DMS114 treated with DMSO at 0.1 percent for 48 hours (cell line): ENCODE data around the gene PCDH17.

Experiments used
- DNase-seq: peaks from one replicate; lab custom pipeline; 2025; ENCODE audit not compliant: unreplicated experiment; lab: John Stamatoyannopoulos, UW

Gene PCDH17, protein sequence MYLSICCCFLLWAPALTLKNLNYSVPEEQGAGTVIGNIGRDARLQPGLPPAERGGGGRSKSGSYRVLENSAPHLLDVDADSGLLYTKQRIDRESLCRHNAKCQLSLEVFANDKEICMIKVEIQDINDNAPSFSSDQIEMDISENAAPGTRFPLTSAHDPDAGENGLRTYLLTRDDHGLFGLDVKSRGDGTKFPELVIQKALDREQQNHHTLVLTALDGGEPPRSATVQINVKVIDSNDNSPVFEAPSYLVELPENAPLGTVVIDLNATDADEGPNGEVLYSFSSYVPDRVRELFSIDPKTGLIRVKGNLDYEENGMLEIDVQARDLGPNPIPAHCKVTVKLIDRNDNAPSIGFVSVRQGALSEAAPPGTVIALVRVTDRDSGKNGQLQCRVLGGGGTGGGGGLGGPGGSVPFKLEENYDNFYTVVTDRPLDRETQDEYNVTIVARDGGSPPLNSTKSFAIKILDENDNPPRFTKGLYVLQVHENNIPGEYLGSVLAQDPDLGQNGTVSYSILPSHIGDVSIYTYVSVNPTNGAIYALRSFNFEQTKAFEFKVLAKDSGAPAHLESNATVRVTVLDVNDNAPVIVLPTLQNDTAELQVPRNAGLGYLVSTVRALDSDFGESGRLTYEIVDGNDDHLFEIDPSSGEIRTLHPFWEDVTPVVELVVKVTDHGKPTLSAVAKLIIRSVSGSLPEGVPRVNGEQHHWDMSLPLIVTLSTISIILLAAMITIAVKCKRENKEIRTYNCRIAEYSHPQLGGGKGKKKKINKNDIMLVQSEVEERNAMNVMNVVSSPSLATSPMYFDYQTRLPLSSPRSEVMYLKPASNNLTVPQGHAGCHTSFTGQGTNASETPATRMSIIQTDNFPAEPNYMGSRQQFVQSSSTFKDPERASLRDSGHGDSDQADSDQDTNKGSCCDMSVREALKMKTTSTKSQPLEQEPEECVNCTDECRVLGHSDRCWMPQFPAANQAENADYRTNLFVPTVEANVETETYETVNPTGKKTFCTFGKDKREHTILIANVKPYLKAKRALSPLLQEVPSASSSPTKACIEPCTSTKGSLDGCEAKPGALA (N-terminal part only)

DNA sequence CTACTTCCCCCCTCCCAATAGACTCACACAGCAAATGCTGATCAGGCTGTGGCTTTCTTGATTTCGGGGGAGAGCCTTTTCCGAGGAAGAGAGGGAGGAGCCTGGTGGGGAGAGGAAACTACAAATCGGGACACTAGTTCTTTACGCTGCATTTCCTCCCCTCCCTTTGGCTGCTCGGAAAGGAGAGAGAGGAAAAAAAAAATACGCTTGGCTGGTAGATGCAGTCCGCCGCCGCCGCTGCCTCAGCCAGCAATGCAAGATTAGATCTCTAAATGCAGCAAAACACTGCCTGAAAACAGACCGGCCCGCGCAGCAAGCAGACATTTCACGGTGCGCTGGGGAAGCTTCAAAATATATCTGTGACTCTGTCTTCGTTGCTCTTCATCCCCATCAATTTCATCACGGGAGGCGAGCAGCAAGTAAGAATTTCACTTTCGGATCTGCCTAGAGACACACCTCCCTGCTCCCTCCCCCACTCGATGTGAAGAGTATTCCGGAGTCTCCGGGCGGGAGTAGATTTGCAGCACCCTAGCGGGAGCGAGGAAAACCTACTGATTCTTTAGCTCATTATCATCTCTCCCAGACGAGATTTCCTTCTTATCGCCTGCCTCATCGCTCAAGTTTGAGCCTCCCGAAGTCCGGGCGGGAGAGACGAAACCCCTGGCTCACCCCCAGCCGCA is at the start of gene PCDH17:
PCDH17 (plus strand) TSS at position 149 of the 680 bp plus-strand sequence. CDS start 803 bp downstream, outside the sequence.
- no peak for DNase-seq

DNA sequence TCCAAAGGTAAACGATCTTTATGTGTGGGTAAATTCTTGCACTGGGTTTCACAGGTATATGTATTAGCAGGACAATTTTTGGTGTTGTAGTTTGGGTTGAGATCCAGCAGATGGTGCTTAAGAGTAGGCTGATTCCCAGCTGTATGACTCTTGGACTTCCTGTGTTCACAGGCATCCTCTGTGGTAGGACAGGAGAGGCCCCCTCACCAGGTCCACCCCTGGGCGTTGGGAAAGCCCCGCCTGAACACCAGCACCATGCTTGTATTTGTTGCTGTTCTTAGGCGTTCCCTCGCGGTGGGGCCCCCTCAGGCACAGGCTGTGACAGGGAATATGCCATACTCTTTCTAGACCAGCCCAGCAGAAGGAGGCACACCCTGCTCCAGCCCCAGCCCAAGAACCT is 49.5 kb upstream of the PCDH17 start:
- no peak for DNase-seq

DNA sequence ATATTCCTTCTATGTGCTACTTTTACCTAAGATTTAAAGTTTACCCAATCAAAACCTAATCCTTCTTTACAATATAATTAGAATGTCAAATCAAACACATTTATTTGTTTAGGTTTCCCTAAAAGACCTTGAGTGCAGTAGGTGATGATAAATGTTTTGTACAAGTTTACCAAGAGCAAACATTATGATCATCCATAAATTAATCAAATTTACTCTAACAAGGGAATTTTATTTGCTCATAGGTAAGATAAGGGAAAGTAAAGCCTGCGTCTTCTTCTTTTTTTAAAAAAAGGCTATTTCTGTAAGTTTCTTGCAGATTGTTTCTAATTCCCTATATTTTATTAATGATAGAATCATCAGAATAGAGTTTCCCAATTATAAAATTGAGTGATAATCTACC is 48.0 kb upstream of the PCDH17 start:
- no peak for DNase-seq

DNA sequence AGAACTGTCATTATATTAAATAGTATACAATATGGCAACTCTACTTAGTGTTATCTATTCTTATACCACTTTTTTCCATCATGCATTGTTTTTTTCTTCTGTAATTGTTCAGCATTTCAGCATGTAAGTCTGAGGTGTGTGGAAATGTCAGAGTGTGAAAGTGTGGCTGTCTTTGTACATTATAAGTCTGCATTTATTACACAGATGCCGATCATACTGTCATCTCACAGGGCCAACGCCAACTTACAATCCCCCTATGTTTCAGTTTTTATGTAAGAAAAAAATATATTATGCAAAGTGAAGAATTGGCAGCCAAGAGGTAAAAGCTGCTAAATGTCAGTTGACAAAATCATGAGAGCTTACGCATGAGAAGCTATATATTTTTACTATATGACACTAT is 42.9 kb upstream of the PCDH17 start:
- DNase-seq = no peak

DNA sequence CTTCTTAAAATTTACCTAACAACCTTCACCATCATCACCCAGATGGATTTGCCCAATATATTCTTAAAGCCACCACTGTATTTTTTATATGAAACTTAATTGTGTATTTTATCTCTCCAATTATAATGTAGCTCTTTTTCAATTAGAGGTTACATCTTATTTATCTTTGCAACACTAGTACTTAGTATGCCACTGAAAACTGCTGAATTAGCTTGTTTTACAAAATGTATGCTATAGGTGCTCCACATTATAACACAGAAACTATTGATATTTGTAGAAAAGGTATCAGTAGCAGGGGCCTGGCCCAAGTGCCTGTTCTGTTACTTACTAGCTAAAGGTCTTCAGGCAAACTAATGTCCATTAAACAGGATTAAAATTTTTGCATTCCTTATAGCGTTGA is 35.8 kb upstream of the PCDH17 start:
- no peak for DNase-seq

DNA sequence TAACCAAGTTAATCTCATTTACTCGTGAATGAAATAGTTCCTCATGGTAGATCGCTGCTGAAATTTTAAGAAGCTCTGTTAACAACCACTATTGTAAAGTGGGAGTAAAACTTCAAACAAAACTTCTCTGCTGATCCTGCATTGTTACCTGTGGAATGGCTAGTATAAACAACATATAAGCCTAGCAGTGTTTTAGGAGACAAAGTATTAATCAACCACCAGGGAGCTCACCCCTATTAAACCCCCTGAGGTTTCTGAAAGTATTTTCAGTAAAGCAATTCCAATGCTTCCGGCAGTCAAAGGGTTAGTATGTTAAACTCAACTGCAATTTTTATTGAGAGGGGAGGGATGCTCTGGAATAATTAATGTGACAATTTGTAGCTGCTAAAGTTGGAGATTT is 30.0 kb upstream of the PCDH17 start:
- no peak for DNase-seq

DNA sequence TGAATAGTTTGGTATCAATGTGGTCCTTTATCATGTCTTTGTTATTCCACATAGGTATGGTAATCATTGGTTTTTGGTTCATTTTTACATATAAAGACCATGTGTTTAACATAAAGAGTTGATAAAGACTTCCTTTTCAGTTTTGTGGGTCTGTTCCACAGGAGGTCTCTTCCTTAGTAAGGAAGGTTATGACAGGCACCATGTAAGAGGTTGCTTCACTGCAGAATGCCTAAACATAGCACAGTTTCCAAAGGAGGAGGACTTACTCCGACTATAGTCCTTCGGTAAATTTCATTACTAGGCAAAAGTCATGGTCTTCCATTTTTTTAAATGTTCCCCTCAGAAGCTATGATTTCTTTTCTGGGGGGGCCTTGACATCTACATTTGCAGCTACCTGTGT is 27.1 kb upstream of the PCDH17 start:
- no peak for DNase-seq

DNA sequence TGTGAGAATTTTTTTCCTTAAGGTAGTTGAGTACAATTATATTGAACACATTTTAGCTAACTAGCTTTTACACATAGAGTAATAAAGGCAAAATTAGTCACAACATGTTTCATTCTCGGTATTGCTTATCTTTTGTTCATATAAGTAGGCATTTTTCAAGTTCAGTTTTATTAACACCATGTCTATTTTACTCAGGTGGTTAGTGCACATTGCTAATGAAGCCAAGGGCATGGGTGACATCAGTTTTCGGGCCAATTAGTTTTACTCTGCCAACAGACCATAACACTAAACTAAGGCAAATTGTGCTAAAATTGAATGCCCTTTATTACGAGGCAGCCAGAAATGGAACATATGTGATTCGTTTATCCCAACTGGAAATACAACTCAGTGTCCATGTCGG is 19.6 kb upstream of the PCDH17 start:
- no peak for DNase-seq

DNA sequence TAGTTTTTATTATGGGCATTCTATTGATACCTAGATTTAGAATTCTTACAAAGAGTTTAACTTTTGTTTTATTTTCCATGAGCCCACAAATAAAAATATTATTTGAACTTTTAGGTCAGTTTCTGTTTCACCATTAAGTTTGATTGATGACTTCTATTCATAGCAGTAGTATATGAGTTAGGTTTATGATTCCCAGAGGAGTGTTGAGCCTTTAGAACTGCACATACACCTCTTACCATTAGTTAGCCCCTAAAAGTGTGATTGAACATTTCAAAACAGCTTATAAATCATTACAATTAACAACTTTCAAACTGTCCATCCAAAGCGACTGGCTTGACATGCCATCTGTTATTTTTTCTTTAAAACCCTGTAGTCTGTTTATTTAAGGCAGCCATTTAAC is 19.0 kb upstream of the PCDH17 start:
- no peak for DNase-seq

- peak; percentile 26 for DNase-seq
Measured at GRCh38 chr13:57624565-57625435, 6.7 kb upstream of the PCDH17 start.

GRCh38 chr13:57627663-57628062 is 3.9 kb upstream of the PCDH17 start:
- peak; percentile 34 for DNase-seq

- no peak for DNase-seq
Measured at GRCh38 chr13:57629391-57629804, 2.1 kb upstream of the PCDH17 start.

DNA sequence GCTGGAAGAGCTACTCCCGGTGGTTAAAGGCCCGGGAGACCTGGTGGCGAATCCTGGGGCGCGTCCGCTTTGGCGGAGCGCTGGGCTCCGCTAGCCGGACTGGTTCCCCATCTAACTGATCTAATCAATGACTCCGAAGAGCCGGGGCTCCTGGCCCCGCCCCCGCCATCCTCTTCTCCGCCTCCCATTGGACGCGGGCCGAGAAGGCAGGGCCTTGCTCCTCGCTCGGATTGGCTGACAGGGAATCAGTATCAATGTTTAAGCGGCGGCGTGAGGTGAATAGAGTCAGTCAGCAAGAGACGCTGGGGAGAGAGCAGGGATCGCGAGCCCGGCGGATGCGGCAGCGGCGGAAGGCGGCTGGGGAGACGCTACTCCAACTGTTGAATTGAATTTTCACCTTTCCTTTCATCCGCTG is 1.7 kb upstream of the PCDH17 start:
- DNase-seq = peak; percentile 13

DNA sequence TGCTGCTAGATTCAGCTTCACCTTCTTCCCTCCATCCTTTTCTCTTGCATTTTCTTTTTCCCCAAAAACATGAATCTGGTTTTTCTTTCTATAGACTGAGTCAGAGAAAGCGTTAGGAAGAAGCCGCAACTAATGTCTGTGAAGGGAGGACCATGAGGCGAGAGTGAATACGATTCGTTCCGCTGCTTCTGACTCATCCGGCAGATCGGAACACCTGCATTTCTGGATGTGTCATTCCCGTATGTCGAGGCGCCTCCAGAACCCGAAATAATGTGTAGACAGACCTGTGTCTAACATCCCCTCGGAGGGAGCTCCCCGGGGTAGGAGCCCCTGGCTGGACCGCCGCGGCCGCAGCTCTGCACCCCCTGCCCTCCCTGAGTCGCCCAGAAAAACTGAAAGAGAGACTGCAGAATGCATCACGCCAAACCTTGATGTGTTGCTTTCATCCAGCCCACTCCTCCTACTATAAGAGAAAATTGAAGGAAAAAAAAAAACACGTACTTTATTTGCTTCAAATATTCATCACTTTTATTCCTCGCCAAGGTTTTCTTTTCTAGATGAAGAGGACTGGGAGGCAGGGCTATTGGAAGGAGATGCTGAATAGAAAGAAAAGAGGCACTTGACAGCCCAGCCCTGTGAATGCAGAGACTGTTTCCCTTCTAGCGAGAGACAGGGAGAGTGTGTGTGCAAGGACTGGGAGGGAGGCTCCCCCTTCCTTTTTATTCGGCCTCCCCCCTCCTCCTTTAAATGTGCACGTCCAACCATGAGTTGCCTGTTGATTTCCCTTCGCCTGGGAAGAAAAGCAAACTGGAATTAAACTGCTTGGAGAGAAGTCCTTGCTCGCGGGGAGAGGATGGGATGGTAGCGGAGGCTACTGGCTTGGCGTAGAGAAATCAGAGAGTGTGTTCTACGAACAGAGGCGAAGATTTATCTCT is 616 bp upstream of the PCDH17 start:
- DNase-seq = no peak

- no peak for DNase-seq
Measured at GRCh38 chr13:57632276-57633140, 964 bp downstream of the PCDH17 start.

GRCh38 chr13:57633141-57633949 is 1.8 kb downstream of the PCDH17 start:
- DNase-seq = no peak
